Karpas-422 (cell line): ENCODE data around the gene IFT57. TPM values are rescaled to one million over a fixed set of nuclear protein-coding genes. Genes with fewer than 3 reads are reported as not detected.
"Not testable (repeated sequence)": the region's sequence is repeated elsewhere in the genome, so short reads cannot be mapped to it uniquely, and the experiment has no call there.

Source experiments
- DNase-seq: peaks from one replicate; pipeline ENCODE4 v3.0.0-alpha.2; 2015
- H2AFZ ChIP-seq: fragments of 200-600 bp; sonication (generic); 2 replicates; pipeline ENCODE4 v1.6.1; 2014; ENCODE audit warnings: antibody characterized with exemption, low read length, mixed read lengths
- H3K27ac ChIP-seq: fragments of 200-600 bp; sonication (generic); 2 replicates; pipeline ENCODE4 v1.5.1; 2014; ENCODE audit warnings: mild to moderate bottlenecking, low read length, moderate library complexity
- H3K27me3 ChIP-seq: fragments of 200-600 bp; sonication (generic); 2 replicates; pipeline ENCODE4 v1.6.1; 2014; ENCODE audit warnings: low read length, mixed read lengths
- H3K36me3 ChIP-seq: fragments of 200-600 bp; sonication (generic); 2 replicates; pipeline ENCODE4 v1.6.1; 2014; ENCODE audit warnings: low read length, mixed read lengths; ENCODE audit not compliant: insufficient read depth
- H3K4me1 ChIP-seq: fragments of 200-600 bp; sonication (generic); 2 replicates; pipeline ENCODE4 v1.6.1; 2014; ENCODE audit warnings: mild to moderate bottlenecking, low read length, mixed read lengths
- H3K4me2 ChIP-seq: fragments of 200-600 bp; sonication (generic); 2 replicates; pipeline ENCODE4 v1.6.1; 2014; ENCODE audit warnings: low read length, low read depth, mild to moderate bottlenecking; ENCODE audit not compliant: poor library complexity, severe bottlenecking
- H3K4me3 ChIP-seq: fragments of 200-600 bp; sonication (generic); 2 replicates; pipeline ENCODE4 v1.5.1; 2014; ENCODE audit warnings: mild to moderate bottlenecking, antibody characterized with exemption, low read length, mixed read lengths
- H3K79me2 ChIP-seq: fragments of 200-600 bp; sonication (generic); 2 replicates; pipeline ENCODE4 v1.6.1; 2014; ENCODE audit warnings: mild to moderate bottlenecking, low read length, mixed read lengths
- H3K9ac ChIP-seq: fragments of 200-600 bp; sonication (generic); 2 replicates; pipeline ENCODE4 v1.6.0; 2014; ENCODE audit warnings: low read length
- H3K9me2 ChIP-seq: fragments of 200-600 bp; sonication (generic), shearing (Covaris generic); replicated peaks from 2 replicates; pipeline ENCODE4 v1.6.0; 2014; ENCODE audit warnings: mild to moderate bottlenecking, low read length, moderate library complexity; ENCODE audit not compliant: insufficient read depth
- H3K9me3 ChIP-seq: fragments of 300-700, 200-600 bp; sonication (generic); 2 replicates; pipeline ENCODE4 v1.6.1; 2014; ENCODE audit warnings: low read length, mixed read lengths
- H4K20me1 ChIP-seq: fragments of 200-600 bp; sonication (generic); 2 replicates; pipeline ENCODE4 v1.6.1; 2014; ENCODE audit warnings: mild to moderate bottlenecking, antibody characterized with exemption, low read length, low read depth; ENCODE audit not compliant: insufficient read depth
- total RNA-seq: library from RNA; depleted of rRNA; stranded (reverse); fragments of >200 nt; shearing (Covaris generic); gene quantifications from 2 replicates; pipeline ENCODE4 v1.2.3, GENCODE V29; 2014; ENCODE audit warnings: low replicate concordance

The IFT57 gene
- total RNA-seq, 1 experiment from 2014 or later, result 93.4 TPM

- Histone ChIP-seq H3K4me3 (no peak overlapping the region), H3K9me2 (no peaks in the 10 kb centered on the region), H3K9me3 (no peaks in the 10 kb centered on the region), H3K79me2 (no peaks in the 10 kb centered on the region), H3K27me3 (no peaks in the 10 kb centered on the region), H3K36me3 (no peaks in the 10 kb centered on the region), H4K20me1 (no peaks in the 10 kb centered on the region), H3K4me2 (no peak overlapping the region), H3K27ac (no peak overlapping the region), H2AFZ (no peak overlapping the region), H3K4me1 (peaks cover 11% of the 10 kb centered on the region), H3K9ac (no peak overlapping the region)
- DNase-seq, result no peak
These were observed 65.8 kb downstream of the IFT57 start for GRCh38 chr3:108156312-108156853.

GRCh38 chr3:108155642-108156041, 66.6 kb downstream of the IFT57 start:
- H3K9me2 ChIP-seq, H3K4me3 ChIP-seq, H3K36me3 ChIP-seq, H3K27me3 ChIP-seq, H3K9me3 ChIP-seq, H3K9ac ChIP-seq, H3K4me2 ChIP-seq, DNase-seq, H2AFZ ChIP-seq, H4K20me1 ChIP-seq, H3K27ac ChIP-seq, H3K79me2 ChIP-seq: not testable (repeated sequence)
- H3K4me1 ChIP-seq, result peaks cover 11% of the 10 kb centered on the region

DNA sequence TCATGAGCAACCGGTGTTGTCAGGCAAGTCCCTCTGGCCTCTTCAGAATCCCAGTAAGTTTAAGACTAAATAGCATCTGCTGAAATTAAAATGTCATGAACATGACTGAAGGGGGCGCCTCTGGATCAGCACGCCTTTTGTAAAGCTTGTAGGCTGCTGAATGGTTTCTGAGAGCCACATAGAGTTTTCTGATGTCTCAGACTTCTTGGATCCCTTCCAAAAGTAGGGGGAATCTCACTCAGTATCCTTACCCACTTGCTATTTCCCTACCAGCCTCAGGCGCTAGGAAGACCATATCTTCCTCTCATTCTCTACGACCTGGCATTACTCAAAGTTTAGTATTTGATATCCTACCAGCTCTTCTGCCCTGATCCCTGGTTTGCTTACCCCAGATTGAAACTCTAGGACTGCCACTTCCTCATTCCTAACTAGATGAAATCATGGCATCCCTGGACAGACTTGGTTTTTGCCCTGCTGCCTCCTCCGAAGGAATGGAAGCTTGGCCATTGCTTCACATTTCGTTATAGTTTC, 68.7 kb downstream of the IFT57 start:
- Histone ChIP-seq H3K4me3 (no peak overlapping the region), H2AFZ (0 out of 2 replicates have a peak overlapping the region, but pooled peaks have one; percentile 44), H3K9me3 (no peaks in the 10 kb centered on the region), H3K36me3 (no peaks in the 10 kb centered on the region), H3K4me2 (peak overlapping the region; percentile 27), H3K9ac (no peak overlapping the region), H3K27ac (no peak overlapping the region), H4K20me1 (no peaks in the 10 kb centered on the region), H3K9me2 (no peaks in the 10 kb centered on the region), H3K4me1 (peaks cover 11% of the 10 kb centered on the region), H3K27me3 (no peaks in the 10 kb centered on the region), H3K79me2 (no peaks in the 10 kb centered on the region)
- DNase-seq, result peak; percentile 90

- Histone ChIP-seq H3K27ac (no peak overlapping the region), H2AFZ (no peak overlapping the region), H3K4me2 (no peak overlapping the region), H3K36me3 (no peaks in the 10 kb centered on the region), H3K9ac (no peak overlapping the region), H3K27me3 (no peaks in the 10 kb centered on the region), H4K20me1 (no peaks in the 10 kb centered on the region), H3K9me3 (no peaks in the 10 kb centered on the region), H3K4me3 (no peak overlapping the region), H3K9me2 (no peaks in the 10 kb centered on the region), H3K79me2 (no peaks in the 10 kb centered on the region), H3K4me1 (peaks cover 11% of the 10 kb centered on the region)
- DNase-seq, result no peak
These were observed 70.0 kb downstream of the IFT57 start for GRCh38 chr3:108152274-108152673.

GRCh38 chr3:108150200-108150599, 72.0 kb downstream of the IFT57 start:
- Histone ChIP-seq H4K20me1 (no peaks in the 10 kb centered on the region), H3K27me3 (no peaks in the 10 kb centered on the region), H3K9me3 (peaks cover 12% of the 10 kb centered on the region), H3K4me2 (no peak overlapping the region), H3K9ac (no peak overlapping the region), H3K27ac (no peak overlapping the region), H3K9me2 (no peaks in the 10 kb centered on the region), H2AFZ (no peak overlapping the region), H3K4me1 (peaks cover 11% of the 10 kb centered on the region), H3K4me3 (no peak overlapping the region), H3K36me3 (no peaks in the 10 kb centered on the region), H3K79me2 (no peaks in the 10 kb centered on the region)
- DNase-seq, result no peak

DNA sequence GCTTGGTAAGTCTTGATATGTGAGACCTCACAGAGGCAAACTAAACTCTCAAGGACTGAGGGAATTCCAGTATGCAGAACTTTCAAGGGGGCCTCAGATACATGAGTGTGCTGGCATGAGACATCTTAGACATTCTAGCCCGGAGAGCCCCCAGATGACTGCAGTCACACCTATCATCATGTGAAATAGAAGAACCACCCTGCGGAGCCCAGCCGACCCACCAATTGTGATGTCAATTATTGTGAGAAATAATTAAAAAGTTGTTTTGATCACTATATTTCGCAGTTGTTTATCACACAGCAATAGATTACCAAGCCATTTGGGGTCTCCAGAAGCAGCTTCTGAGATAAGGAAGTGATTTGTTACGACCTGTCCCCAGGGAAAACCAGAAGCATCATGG, 76.1 kb downstream of the IFT57 start:
- Histone ChIP-seq H3K4me1 (no peaks in the 10 kb centered on the region), H2AFZ (no peak overlapping the region), H3K4me2 (no peak overlapping the region), H3K9me2 (no peaks in the 10 kb centered on the region), H3K4me3 (no peak overlapping the region), H3K36me3 (no peaks in the 10 kb centered on the region), H4K20me1 (no peaks in the 10 kb centered on the region), H3K79me2 (no peaks in the 10 kb centered on the region), H3K9ac (no peak overlapping the region), H3K27ac (no peak overlapping the region), H3K9me3 (peaks cover 12% of the 10 kb centered on the region), H3K27me3 (no peaks in the 10 kb centered on the region)
- DNase-seq, result no peak

- peaks cover 12% of the 10 kb centered on the region for H3K9me3 ChIP-seq
- no peak overlapping the region for H3K27ac ChIP-seq
- H3K27me3 ChIP-seq, result no peaks in the 10 kb centered on the region
- no peak overlapping the region for H3K4me2 ChIP-seq
- no peak overlapping the region for H2AFZ ChIP-seq
- H3K79me2 ChIP-seq, result no peaks in the 10 kb centered on the region
- DNase-seq, result no peak
- H4K20me1 ChIP-seq, result no peaks in the 10 kb centered on the region
- H3K9ac ChIP-seq, result no peak overlapping the region
- H3K9me2 ChIP-seq, result no peaks in the 10 kb centered on the region
- H3K36me3 ChIP-seq, result no peaks in the 10 kb centered on the region
- H3K4me1 ChIP-seq, result no peaks in the 10 kb centered on the region
- no peak overlapping the region for H3K4me3 ChIP-seq
These were observed 76.6 kb downstream of the IFT57 start for GRCh38 chr3:108145578-108145977.

DNA sequence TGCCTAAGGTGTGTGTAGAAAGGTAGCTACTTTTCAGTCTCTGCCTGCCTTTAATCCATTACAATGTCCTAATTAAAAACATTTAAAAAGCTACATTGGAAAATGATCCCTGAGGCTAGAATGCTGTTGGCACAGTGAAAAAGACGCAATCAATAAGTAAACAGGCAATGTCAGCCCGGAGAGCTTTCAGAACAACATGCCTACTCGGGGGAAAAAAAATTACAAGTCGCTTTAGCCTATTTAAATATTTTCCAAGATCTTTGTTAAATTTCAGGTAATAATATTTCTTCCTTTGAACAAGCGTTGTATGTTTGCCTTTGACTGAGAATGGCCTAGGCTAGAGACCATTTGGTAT, 84.8 kb downstream of the IFT57 start:
- DNase-seq, result no peak
- Histone ChIP-seq H4K20me1 (no peaks in the 10 kb centered on the region), H3K9me3 (no peaks in the 10 kb centered on the region), H3K9me2 (no peaks in the 10 kb centered on the region), H3K4me2 (no peak overlapping the region), H3K9ac (no peak overlapping the region), H3K4me1 (peaks cover 23% of the 10 kb centered on the region), H3K4me3 (no peak overlapping the region), H3K36me3 (no peaks in the 10 kb centered on the region), H3K27me3 (no peaks in the 10 kb centered on the region), H3K79me2 (no peaks in the 10 kb centered on the region), H3K27ac (no peak overlapping the region), H2AFZ (no peak overlapping the region)
